Breast epithelium (tissue), 4 donors: ENCODE measurements around the gene NUP50. TPM values are rescaled to one million over a fixed set of nuclear protein-coding genes. Genes with fewer than 3 reads are reported as not detected.

Experiments
- DNase-seq, 2 donors: peaks; one replicate each; pipeline ENCODE4 v3.0.0-alpha.2; 2019; ENCODE audit warnings: low spot score in 2 of 2
- H3K27ac ChIP-seq, 2 donors: fragments of 200-600 bp; sonication (generic) in 1 of 2; one replicate each; pipeline ENCODE4 v1.5.1; 2016 to 2019; ENCODE audit warnings: mild to moderate bottlenecking in 1 of 2
- H3K27me3 ChIP-seq, 2 donors: fragments of 200-600 bp; sonication (generic) in 1 of 2; one replicate each; pipeline versions ENCODE4 v1.5.1 to v1.6.0; 2017 to 2019; ENCODE audit warnings: control low read depth in 1 of 2, mild to moderate bottlenecking in 1 of 2
- H3K36me3 ChIP-seq: fragments of 200-600 bp; one replicate; pipeline ENCODE4 v1.5.1; 2019
- H3K4me1 ChIP-seq, 2 donors: fragments of 200-600 bp; sonication (generic); one replicate each; pipeline ENCODE4 v1.5.1; 2016 to 2019; ENCODE audit warnings: control low read depth in 1 of 2
- H3K4me3 ChIP-seq, 3 donors: fragments of 200-600 bp; sonication (generic); 1 replicate in 2 of 3; 2 replicates in 1 of 3; pipeline ENCODE4 v1.5.1; 2016 to 2019; ENCODE audit warnings: mild to moderate bottlenecking in 3 of 3, moderate library complexity in 2 of 3
- H3K9me3 ChIP-seq, 2 donors: fragments of 200-600 bp; sonication (generic) in 1 of 2; one replicate each; pipeline ENCODE4 v1.5.1; 2016 to 2019; ENCODE audit warnings: control low read depth in 1 of 2
- POLR2A ChIP-seq: fragments of 450-650 bp; IDR thresholded peaks from one replicate; pipeline ENCODE4 v1.6.1; 2016; ENCODE audit warnings: antibody characterized with exemption, mild to moderate bottlenecking, moderate library complexity
- POLR2AphosphoS5 ChIP-seq, 3 donors: sonication (generic); formaldehyde crosslinking; IDR thresholded peaks; one replicate each; pipeline ENCODE4 v1.6.1; 2017; ENCODE audit warnings: antibody characterized with exemption in 3 of 3
- intact Hi-C: fragments of 100-400 bp; cut with DNase I; formaldehyde crosslinking; loops from one replicate; pipeline ENCODE4 v1.15.1; 2023; ENCODE audit warnings: low total_unique reads
- total RNA-seq, 3 donors: library from RNA; depleted of rRNA; stranded (reverse); fragments of >200 nt; gene quantifications; one replicate each; pipeline ENCODE4 v1.1.0, GENCODE V29; 2016
- TF ChIP-seq, protein P1 (sequence below), 3 donors: fragments of 450-650 bp; IDR thresholded peaks; one replicate each; pipeline ENCODE4 v1.5.1; 2016 to 2017; ENCODE audit warnings: antibody characterized with exemption in 3 of 3, mild to moderate bottlenecking in 3 of 3, moderate library complexity in 3 of 3

Gene NUP50, protein sequence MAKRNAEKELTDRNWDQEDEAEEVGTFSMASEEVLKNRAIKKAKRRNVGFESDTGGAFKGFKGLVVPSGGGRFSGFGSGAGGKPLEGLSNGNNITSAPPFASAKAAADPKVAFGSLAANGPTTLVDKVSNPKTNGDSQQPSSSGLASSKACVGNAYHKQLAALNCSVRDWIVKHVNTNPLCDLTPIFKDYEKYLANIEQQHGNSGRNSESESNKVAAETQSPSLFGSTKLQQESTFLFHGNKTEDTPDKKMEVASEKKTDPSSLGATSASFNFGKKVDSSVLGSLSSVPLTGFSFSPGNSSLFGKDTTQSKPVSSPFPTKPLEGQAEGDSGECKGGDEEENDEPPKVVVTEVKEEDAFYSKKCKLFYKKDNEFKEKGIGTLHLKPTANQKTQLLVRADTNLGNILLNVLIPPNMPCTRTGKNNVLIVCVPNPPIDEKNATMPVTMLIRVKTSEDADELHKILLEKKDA
- 10 to 100 TPM; 40.6 to 53.9 (median 49.2) TPM for total RNA-seq

DNA sequence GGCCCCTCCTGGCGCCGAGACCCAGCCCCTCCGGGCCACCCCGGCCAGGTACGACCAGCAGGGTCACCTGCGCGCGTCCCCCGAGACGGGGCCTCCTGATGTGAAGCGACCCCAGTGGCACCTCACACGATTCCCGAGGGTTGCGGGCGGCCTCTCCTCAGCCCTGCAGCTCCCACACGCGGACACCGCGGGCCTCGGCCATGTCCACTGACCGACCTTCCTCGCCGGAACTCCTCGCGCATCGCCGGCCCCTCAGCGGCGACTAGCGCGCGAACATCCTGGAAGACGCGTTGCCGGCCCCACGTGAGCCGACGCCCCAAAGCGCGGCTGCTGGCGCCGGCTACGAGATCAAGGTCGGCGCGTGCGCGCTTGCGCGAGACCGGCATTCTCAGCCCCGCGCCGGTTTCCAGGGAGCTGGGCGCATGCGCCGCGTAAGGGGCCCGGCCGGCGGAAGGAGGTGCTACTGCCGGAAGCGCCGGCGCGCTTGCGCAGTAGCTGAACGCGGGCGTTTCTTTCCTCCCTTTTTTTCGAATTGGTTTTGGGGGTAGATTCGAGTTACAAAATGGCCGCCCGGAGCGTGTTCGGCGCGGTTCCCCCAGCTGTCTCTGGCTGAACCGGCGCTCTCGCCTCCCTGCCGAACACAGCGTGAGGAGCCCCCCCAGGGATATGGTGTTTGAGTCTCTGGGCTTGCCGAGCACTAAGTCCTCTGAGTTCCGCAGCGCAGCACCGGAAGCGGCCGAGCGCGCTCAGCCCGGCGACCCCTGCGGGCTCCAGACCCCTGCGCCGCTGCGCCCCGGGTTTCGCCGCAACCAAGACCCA, at the start of gene NUP50:
Gene NUP50, plus strand, starts transcription at position 475 of the 819 bp plus-strand sequence. CDS start 4,253 bp downstream, outside the sequence.
- no peaks in the 10 kb centered on the region for H3K4me1 ChIP-seq
- intact Hi-C loops, result loop anchor here (10.0 kb wide), 1 partner anchor 71 kb away; no protein-coding TSS in a partner anchor
- H3K4me3 ChIP-seq, result peak within 1 kb of the TSS; percentile 93 to 99 (median 96)
- H3K9me3 ChIP-seq, result no peaks in the 10 kb centered on the region
- no peaks in the 10 kb centered on the region for H3K27me3 ChIP-seq
- DNase-seq, result peak; percentile 89 to 90
- H3K36me3 ChIP-seq, result no peaks in the 10 kb centered on the region
- TF ChIP-seq, protein P1, sequence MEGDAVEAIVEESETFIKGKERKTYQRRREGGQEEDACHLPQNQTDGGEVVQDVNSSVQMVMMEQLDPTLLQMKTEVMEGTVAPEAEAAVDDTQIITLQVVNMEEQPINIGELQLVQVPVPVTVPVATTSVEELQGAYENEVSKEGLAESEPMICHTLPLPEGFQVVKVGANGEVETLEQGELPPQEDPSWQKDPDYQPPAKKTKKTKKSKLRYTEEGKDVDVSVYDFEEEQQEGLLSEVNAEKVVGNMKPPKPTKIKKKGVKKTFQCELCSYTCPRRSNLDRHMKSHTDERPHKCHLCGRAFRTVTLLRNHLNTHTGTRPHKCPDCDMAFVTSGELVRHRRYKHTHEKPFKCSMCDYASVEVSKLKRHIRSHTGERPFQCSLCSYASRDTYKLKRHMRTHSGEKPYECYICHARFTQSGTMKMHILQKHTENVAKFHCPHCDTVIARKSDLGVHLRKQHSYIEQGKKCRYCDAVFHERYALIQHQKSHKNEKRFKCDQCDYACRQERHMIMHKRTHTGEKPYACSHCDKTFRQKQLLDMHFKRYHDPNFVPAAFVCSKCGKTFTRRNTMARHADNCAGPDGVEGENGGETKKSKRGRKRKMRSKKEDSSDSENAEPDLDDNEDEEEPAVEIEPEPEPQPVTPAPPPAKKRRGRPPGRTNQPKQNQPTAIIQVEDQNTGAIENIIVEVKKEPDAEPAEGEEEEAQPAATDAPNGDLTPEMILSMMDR (IDR thresholded peaks at IDR 0.05), result no peak
- TF ChIP-seq POLR2AphosphoS5 (IDR thresholded peaks at IDR 0.05), result peak; percentile 78 to 88 (median 81)
- peak within 1 kb of the TSS; percentile 75 to 89 for H3K27ac ChIP-seq

DNA sequence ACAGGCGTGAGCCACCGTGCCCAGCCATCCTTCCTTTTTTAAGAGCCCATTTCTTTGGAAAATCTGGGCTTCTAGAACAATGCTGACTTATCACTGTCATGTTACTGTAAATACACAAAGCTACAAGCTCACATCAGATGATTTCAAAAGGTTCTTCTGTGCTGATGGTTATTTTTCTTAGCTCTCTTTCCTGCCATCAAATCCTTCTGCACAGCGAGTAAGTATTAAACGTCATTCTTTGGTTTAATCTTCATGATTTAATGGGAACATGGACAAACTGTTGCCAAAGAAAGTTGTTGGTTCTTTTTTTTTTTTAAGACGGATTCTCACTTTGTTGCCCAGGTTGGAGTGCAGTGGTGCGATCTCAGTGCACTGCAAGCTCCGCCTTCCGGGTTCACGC, 43.3 kb upstream of the NUP50 start:
- no peak for TF ChIP-seq POLR2A
- no peak for TF ChIP-seq POLR2AphosphoS5 (IDR thresholded peaks at IDR 0.05)
- TF ChIP-seq, protein P1 (IDR thresholded peaks at IDR 0.05), result no peak
- H3K27me3 ChIP-seq, result no peaks in the 10 kb centered on the region
- no peak overlapping the region for H3K4me3 ChIP-seq
- no peaks in the 10 kb centered on the region for H3K4me1 ChIP-seq
- DNase-seq, result no peak
- intact Hi-C loops, result no loop called here
- H3K27ac ChIP-seq, result no peak overlapping the region
- H3K36me3 ChIP-seq, result no peaks in the 10 kb centered on the region
- no peaks in the 10 kb centered on the region for H3K9me3 ChIP-seq

DNA sequence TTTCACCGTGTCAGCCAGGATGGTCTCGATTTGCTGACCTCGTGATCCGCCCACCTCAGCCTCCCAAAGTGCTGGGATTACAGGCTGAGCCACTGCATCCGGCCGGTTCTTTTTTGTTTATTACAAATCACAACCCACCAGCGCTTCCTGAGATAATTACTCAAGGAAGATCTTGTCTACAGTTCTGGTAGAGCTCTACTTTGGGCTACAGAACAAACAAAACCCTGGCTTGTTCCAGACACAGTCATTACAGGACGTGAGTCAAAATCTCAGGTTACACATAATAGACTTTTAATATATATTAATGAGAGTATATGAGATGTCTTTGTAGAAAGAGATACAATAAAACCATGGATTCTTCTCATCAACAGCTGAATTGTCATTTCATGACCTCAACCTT, 42.8 kb upstream of the NUP50 start:
- Histone ChIP-seq H3K4me3 (no peak overlapping the region), H3K36me3 (no peaks in the 10 kb centered on the region), H3K27me3 (no peaks in the 10 kb centered on the region), H3K9me3 (no peaks in the 10 kb centered on the region), H3K27ac (no peak overlapping the region), H3K4me1 (no peaks in the 10 kb centered on the region)
- no peak for DNase-seq
- intact Hi-C loops, result no loop called here
- TF ChIP-seq POLR2A (no peak), POLR2AphosphoS5 (IDR thresholded peaks at IDR 0.05) (no peak)
- TF ChIP-seq, protein P1 (IDR thresholded peaks at IDR 0.05), result no peak

DNA sequence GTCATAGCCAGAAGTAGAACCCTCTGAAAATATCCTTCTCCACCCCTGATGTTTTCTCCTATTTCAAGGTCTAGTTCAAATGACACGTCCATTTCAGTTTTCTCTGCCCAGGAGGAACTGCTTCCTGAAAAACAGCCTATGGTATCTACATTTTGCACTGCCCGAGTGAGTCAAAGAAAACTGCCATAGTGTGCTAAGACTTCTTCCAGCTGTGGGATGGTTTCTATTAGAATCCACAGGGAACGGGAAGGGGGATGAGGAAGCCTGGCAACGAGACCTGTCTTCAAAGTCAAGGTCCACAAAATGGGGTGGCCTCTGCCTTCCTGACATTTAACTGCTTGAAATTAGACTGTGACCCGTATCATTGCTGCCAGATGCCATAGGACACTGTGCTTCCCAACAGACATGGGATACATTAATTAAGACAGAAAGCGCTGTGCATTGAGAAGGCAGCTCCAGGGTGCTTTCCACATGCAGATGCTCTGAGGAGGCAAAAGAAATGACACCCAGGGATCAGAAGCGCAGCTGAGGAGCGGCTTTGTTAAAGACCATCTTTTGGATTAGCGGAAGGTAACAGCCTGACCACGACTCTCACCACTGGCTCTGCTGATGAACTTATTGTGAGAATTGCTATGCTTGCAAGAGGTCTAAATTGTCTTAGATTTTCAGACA, 39.4 kb upstream of the NUP50 start:
- Histone ChIP-seq H3K27me3 (no peaks in the 10 kb centered on the region), H3K4me1 (no peaks in the 10 kb centered on the region), H3K27ac (no peak overlapping the region), H3K36me3 (no peaks in the 10 kb centered on the region), H3K4me3 (no peak overlapping the region), H3K9me3 (no peaks in the 10 kb centered on the region)
- TF ChIP-seq POLR2A, result no peak
- no peak for DNase-seq
- intact Hi-C loops, result no loop called here

DNA sequence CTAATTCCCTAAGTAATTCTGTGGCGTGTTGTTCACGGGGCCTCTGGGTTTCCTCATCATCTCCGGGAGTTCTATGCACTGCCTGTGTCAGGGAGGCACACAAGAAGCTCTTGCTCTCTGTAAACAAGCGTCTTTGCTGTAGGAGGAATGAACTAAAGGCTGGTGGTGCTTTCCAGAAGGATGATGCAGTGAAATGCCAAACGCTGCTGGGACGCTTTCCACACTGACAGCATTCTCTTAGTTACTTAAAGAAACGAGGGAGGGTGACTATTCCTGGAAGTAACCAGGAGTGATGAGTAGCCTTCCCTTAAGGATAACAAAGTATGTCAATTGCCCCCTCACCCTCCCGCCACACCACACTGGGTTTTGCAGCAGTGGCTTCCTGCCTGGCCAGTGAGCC, 38.5 kb upstream of the NUP50 start:
- Histone ChIP-seq H3K9me3 (no peaks in the 10 kb centered on the region), H3K27me3 (no peaks in the 10 kb centered on the region), H3K4me1 (no peaks in the 10 kb centered on the region), H3K27ac (peak overlapping the region in 1 of 2 donors; percentile 20), H3K36me3 (no peaks in the 10 kb centered on the region), H3K4me3 (no peak overlapping the region)
- TF ChIP-seq POLR2AphosphoS5 (IDR thresholded peaks at IDR 0.05) (no peak), POLR2A (no peak)
- TF ChIP-seq, protein P1 (IDR thresholded peaks at IDR 0.05), result no peak
- intact Hi-C loops, result no loop called here
- no peak for DNase-seq
